Inflammatory macrophage (primary cell): ENCODE data around the gene MXRA8.
A peak's percentile ranks its signal among the peaks of the same experiment; 100 is the strongest.

Experiments used
- DNase-seq, 2 donors: peaks; one replicate each; pipeline ENCODE4 v3.0.0-alpha.2; 2020 to 2022

Gene MXRA8

GRCh38 chr1:1335283-1335682, 23.1 kb downstream of the MXRA8 start:
- DNase-seq = no peak

- DNase-seq = no peak
These were observed 23.5 kb downstream of the MXRA8 start for GRCh38 chr1:1334835-1335234.

DNA sequence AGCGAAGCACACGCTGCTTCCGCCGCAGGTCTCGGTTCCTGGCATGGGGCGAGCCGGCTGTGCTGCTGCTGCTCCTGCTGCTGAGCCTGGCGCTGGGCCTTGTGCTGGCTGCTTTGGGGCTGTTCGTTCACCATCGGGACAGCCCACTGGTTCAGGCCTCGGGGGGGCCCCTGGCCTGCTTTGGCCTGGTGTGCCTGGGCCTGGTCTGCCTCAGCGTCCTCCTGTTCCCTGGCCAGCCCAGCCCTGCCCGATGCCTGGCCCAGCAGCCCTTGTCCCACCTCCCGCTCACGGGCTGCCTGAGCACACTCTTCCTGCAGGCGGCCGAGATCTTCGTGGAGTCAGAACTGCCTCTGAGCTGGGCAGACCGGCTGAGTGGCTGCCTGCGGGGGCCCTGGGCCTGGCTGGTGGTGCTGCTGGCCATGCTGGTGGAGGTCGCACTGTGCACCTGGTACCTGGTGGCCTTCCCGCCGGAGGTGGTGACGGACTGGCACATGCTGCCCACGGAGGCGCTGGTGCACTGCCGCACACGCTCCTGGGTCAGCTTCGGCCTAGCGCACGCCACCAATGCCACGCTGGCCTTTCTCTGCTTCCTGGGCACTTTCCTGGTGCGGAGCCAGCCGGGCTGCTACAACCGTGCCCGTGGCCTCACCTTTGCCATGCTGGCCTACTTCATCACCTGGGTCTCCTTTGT, 24.7 kb downstream of the MXRA8 start:
- DNase-seq = no peak

DNA sequence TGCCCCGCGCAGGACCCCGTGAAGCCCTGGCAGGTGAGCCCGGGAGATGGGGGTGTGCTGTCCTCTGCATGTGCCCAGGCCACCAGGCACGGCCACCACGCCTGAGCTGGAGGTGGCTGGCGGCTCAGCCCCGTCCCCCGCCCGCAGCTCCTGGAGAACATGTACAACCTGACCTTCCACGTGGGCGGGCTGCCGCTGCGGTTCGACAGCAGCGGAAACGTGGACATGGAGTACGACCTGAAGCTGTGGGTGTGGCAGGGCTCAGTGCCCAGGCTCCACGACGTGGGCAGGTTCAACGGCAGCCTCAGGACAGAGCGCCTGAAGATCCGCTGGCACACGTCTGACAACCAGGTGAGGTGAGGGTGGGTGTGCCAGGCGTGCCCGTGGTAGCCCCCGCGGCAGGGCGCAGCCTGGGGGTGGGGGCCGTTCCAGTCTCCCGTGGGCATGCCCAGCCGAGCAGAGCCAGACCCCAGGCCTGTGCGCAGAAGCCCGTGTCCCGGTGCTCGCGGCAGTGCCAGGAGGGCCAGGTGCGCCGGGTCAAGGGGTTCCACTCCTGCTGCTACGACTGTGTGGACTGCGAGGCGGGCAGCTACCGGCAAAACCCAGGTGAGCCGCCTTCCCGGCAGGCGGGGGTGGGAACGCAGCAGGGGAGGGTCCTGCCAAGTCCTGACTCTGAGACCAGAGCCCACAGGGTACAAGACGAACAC, 25.4 kb downstream of the MXRA8 start:
- no peak for DNase-seq

GRCh38 chr1:1332031-1332755, 26.2 kb downstream of the MXRA8 start:
- DNase-seq = no peak

DNA sequence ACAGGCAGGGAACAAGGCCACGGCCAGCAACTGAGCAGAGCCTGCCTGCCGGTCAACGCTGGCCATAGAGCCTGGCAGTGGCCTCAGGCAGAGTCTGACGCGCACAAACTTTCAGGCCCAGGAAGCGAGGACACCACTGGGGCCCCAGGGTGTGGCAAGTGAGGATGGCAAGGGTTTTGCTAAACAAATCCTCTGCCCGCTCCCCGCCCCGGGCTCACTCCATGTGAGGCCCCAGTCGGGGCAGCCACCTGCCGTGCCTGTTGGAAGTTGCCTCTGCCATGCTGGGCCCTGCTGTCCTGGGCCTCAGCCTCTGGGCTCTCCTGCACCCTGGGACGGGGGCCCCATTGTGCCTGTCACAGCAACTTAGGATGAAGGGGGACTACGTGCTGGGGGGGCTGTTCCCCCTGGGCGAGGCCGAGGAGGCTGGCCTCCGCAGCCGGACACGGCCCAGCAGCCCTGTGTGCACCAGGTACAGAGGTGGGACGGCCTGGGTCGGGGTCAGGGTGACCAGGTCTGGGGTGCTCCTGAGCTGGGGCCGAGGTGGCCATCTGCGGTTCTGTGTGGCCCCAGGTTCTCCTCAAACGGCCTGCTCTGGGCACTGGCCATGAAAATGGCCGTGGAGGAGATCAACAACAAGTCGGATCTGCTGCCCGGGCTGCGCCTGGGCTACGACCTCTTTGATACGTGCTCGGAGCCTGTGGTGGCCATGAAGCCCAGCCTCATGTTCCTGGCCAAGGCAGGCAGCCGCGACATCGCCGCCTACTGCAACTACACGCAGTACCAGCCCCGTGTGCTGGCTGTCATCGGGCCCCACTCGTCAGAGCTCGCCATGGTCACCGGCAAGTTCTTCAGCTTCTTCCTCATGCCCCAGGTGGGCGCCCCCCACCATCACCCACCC, 27.0 kb downstream of the MXRA8 start, which contains the start of gene TAS1R3:
Gene TAS1R3 (plus strand): TSS at position 213 of the 898 bp plus-strand sequence. CDS start 66 bp downstream, at position 279.
- DNase-seq = no peak

GRCh38 chr1:1330366-1331067, 27.8 kb downstream of the MXRA8 start:
- no peak for DNase-seq

- no peak for DNase-seq
These were observed 28.8 kb downstream of the MXRA8 start for GRCh38 chr1:1329304-1330210.

GRCh38 chr1:1328254-1328653, 30.1 kb downstream of the MXRA8 start:
- no peak for DNase-seq

GRCh38 chr1:1327291-1327690, 31.1 kb downstream of the MXRA8 start:
- no peak for DNase-seq

DNA sequence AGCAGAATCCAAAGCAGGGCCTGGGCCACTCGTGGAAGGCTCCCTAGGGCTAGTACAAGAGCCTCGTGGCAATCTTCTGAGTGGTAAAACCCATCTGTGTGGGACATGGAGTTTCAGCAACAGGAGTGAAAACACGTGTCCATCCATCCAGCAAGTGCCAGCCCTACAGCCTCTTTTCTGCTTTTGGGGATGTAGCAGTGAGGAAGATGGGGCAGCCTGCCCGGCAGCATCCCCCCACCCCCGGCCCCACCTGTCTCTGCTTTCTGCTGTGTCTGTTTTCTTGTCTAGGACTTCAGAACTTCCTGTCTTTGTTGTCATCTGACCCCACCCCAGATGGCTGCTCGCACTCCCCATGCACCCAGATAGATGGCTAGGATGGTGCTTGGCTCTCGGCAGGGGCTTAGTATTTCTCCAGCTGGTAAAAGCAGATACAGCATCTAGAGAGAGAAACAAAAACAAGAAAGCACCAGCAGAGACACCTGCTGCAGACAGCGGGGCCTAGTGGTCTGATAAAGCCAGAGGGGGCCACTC, 32.2 kb downstream of the MXRA8 start:
- DNase-seq = no peak

DNA sequence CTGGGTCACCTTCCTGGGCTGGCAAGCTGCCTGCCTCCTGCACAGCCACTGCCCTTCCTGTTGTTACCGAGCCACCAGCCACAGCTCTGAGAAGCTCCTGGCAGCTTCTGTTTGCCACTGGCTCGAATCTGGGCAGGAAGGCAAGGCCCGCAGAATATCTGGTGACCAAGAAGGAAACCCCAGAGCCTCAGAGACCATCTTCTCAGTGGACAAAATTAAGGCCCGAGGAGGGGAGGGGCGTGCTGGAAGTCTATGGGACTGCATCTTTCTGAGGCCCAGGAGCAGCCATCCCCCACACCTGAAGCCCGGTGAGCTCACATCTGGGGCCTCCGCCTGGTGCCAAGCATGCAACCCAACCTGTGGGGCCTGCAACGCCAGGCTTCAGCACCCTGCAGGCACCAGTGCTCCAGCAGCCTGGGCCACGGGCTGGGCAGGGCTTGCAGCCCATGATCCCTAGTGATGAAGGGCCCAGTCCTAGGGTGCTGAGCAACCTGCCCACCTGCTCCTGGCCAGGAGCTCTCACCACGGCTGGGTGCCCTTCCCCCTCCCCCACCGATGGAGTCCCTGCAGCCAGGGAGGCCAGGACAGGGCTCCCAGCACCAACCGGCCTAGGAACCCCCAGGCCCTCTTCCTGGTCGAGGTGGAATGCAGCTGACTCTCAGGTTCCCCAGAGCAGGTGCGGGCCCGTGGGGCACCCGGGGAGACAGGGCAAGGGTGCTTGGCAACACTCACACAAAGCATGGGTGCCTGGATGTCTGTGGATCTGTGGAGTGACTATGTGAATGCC, 32.9 kb downstream of the MXRA8 start:
- peak in 1 of 2 donors; percentile 15 for DNase-seq

DNA sequence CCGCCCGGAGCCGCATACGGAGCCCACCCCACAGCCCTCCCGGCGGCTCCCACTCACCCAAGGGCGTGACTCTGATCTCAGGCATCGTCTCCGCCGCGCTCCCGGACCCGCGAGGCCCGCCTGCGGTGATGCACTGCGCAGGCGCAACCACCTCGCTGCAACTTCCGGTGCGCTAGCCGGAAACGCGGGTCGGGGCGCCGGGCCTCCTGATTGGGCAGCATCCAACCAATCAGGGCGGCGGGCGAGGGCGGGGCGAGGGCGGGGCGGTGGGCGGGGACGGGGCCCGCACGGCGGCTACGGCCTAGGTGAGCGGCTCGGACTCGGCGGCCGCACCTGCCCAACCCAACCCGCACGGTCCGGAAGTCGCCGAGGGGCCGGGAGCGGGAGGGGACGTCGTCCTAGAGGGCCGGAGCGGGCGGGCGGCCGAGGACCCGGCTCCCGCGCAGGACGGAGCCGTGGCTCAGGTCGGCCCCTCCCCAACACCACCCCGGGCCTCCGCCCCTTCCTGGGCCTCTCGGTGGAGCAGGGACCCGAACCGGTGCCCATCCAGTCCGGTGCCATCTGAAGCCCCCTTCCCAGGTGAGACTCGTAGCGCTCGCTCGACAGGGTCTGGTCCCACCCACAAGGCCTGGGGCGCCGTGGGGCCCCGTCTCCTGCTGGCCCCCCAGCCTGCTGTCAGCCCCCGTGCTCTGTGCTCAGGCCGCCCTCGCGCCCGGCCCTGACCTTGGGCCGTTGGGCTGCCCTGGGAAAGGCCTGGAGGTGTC, 33.6 kb downstream of the MXRA8 start, which contains the start of the genes CPTP and INTS11:
Gene CPTP (plus strand): TSS at position 279 of the 764 bp plus-strand sequence. CDS start 2,109 bp downstream, outside the sequence.
Gene INTS11 (minus strand): TSS at position 137 of the 764 bp plus-strand sequence. CDS start 52 bp downstream, at position 85.
- peak; percentile 91 to 95 for DNase-seq

DNA sequence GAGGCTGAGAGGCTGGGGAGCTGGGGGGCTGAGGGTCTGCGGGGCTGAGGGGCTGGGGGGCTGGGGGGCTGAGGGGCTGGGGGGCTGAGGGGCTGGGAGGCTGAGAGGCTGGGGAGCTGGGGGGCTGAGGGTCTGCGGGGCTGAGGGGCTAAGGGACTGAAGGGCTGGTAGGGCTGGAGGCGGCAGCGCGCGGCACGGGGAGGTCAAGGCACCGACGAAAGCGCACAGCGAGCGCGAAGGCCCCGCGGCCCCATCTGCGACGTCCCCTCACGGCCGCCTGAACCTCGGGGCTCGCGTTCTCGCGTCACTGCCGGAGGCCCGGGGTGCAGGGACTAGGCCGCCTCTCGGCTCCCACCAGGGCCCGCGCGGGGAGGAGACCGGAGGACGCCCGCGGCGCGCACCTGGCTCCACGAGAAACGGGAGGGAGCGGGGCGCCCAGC, 34.3 kb downstream of the MXRA8 start:
- no peak for DNase-seq

- DNase-seq = no peak
These were observed 35.4 kb downstream of the MXRA8 start for GRCh38 chr1:1322952-1323351.

DNA sequence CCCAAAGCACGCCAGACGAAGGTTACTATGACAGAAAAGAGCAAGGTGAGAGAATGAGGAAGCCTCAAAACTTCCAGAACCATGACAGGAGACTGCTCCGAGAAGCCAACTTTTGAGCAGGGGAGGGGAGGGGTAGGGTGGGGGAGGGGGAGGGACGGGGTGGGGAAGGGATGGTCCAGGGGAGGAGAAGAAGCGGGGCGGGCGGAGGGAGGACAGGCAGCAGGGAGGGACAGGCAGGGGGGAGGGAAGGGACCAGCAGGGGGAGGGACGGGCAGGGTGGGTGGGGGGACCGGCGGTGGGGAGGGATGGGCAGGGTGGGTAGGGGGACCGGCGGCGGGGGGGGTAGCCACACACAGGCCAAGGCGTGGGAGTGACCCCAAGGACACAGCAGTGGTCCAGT, 35.9 kb downstream of the MXRA8 start:
- DNase-seq = no peak

DNA sequence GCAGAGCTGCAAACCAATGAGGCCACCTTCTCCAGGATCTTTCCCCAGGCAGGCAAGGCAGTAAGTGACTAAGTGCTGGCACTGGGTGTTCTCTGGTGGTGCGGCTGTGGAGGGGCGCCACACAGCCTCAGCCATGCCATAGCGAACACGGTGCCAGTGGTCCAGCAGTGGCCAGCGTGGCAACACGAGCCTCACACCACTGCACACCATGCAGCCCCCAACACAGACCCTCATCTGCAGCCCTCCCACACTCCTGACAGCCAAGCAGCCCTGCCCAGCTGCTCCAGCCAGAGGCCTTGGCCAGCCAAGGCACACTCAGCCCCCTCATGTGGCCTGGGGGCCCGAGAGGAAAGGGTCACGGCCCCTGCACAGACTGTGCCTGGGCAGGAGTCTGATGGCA, 36.9 kb downstream of the MXRA8 start:
- DNase-seq = no peak

- no peak for DNase-seq
These were observed 37.5 kb downstream of the MXRA8 start for GRCh38 chr1:1320666-1321448.
